Upper lobe of left lung (tissue), 4 donors: ENCODE measurements around the gene LIN7B.

Experiments used
- POLR2A ChIP-seq, 4 donors: fragments of 450-650 bp; IDR thresholded peaks; one replicate each; pipeline ENCODE4 v1.5.1; 2016 to 2017; ENCODE audit warnings: antibody characterized with exemption in 4 of 4, mild to moderate bottlenecking in 2 of 4
- TF ChIP-seq, protein P1 (sequence below), 6 experiments: fragments of 450-650 bp in 4 of 6; fragments of 200-600 bp in 2 of 6; sonication (generic) in 2 of 6; IDR thresholded peaks; one replicate each; pipeline ENCODE4 v1.5.1; 2016 to 2019; ENCODE audit warnings: antibody characterized with exemption in 6 of 6

DNA sequence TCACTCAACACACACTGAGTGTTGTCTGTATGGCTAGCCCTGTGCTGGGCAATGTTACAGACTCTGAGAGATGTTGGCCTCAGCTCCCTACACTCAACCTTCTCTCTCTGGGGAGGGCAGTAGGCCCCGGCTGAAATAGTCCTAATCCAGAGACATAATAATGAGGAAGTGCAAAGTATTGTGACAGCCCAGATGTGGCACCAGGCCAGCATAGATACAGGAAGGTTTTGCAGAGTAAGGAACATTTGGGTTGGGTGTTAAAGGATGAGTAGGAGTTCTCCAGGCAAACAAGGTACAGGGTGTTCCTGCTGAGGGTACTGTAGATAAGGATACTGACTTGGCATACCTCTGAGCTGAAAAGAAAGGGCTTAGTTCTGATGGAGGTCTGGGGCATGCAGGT, 2.4 kb downstream of the LIN7B start:
- TF ChIP-seq, protein P1, sequence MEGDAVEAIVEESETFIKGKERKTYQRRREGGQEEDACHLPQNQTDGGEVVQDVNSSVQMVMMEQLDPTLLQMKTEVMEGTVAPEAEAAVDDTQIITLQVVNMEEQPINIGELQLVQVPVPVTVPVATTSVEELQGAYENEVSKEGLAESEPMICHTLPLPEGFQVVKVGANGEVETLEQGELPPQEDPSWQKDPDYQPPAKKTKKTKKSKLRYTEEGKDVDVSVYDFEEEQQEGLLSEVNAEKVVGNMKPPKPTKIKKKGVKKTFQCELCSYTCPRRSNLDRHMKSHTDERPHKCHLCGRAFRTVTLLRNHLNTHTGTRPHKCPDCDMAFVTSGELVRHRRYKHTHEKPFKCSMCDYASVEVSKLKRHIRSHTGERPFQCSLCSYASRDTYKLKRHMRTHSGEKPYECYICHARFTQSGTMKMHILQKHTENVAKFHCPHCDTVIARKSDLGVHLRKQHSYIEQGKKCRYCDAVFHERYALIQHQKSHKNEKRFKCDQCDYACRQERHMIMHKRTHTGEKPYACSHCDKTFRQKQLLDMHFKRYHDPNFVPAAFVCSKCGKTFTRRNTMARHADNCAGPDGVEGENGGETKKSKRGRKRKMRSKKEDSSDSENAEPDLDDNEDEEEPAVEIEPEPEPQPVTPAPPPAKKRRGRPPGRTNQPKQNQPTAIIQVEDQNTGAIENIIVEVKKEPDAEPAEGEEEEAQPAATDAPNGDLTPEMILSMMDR (IDR thresholded peaks at IDR 0.05) = no peak
- no peak for TF ChIP-seq POLR2A (IDR thresholded peaks at IDR 0.05)
